Measurements from ENCODE around the gene BBX.

BBX gene

GRCh38 chr3:107599772-107600145 lies 77.0 kb downstream of the BBX start:
- H3K9me3 ChIP-seq: no peaks in the 10 kb centered on the region
- no peaks in the 10 kb centered on the region for H3K36me3 ChIP-seq
- no peak for DNase-seq
- H3K4me1 ChIP-seq: peaks cover 0 to 43% (median 12%) of the 10 kb centered on the region in 4 donors
- TF ChIP-seq CTCF (IDR thresholded peaks at IDR 0.05): no peak
- H3K4me3 ChIP-seq: peak overlapping the region; percentile 44 to 49
- peak overlapping the region; percentile 78 to 87 for H3K27ac ChIP-seq
- intact Hi-C loops (cut with DNase I; ENCODE audit: low total_unique reads): no loop called here
- H3K27me3 ChIP-seq: no peaks in the 10 kb centered on the region

GRCh38 chr3:107600780-107601179 lies 78.0 kb downstream of the BBX start:
- peaks cover 0 to 50% (median 19%) of the 10 kb centered on the region in 4 donors for H3K4me1 ChIP-seq
- no peaks in the 10 kb centered on the region for H3K36me3 ChIP-seq
- no peak overlapping the region for H3K27ac ChIP-seq
- DNase-seq: no peak
- H3K4me3 ChIP-seq: no peak overlapping the region
- intact Hi-C loops (cut with DNase I; ENCODE audit: low total_unique reads): no loop called here
- H3K27me3 ChIP-seq: no peaks in the 10 kb centered on the region
- no peaks in the 10 kb centered on the region for H3K9me3 ChIP-seq
- no peak for TF ChIP-seq CTCF (IDR thresholded peaks at IDR 0.05)

- H3K4me1 ChIP-seq: peaks cover 0 to 43% (median 19%) of the 10 kb centered on the region in 4 donors
- peak overlapping the region in 1 of 2 donors; percentile 10 for H3K27ac ChIP-seq
- intact Hi-C loops (cut with DNase I; ENCODE audit: low total_unique reads): no loop called here
- H3K36me3 ChIP-seq: no peaks in the 10 kb centered on the region
- H3K4me3 ChIP-seq: no peak overlapping the region
- no peak for TF ChIP-seq CTCF (IDR thresholded peaks at IDR 0.05)
- H3K27me3 ChIP-seq: no peaks in the 10 kb centered on the region
- H3K9me3 ChIP-seq: no peaks in the 10 kb centered on the region
- DNase-seq: no peak
Measured at GRCh38 chr3:107604057-107604822, 81.5 kb downstream of the BBX start.

- peaks cover 0 to 4% (median 0%) of the 10 kb centered on the region in 3 donors for H3K9me3 ChIP-seq
- H3K27ac ChIP-seq: no peak overlapping the region
- H3K4me1 ChIP-seq: peaks cover 0 to 4% (median 0%) of the 10 kb centered on the region in 4 donors
- TF ChIP-seq CTCF (IDR thresholded peaks at IDR 0.05): no peak
- intact Hi-C loops (cut with DNase I; ENCODE audit: low total_unique reads): no loop called here
- DNase-seq: no peak
- H3K27me3 ChIP-seq: no peaks in the 10 kb centered on the region
- no peaks in the 10 kb centered on the region for H3K36me3 ChIP-seq
- no peak overlapping the region for H3K4me3 ChIP-seq
Measured at GRCh38 chr3:107611775-107612469, 89.2 kb downstream of the BBX start.

- no peak for TF ChIP-seq CTCF (IDR thresholded peaks at IDR 0.05)
- no peaks in the 10 kb centered on the region for H3K27me3 ChIP-seq
- no peak overlapping the region for H3K27ac ChIP-seq
- peaks cover 0 to 4% (median 0%) of the 10 kb centered on the region in 3 donors for H3K9me3 ChIP-seq
- peaks cover 0 to 4% (median 0%) of the 10 kb centered on the region in 4 donors for H3K4me1 ChIP-seq
- H3K4me3 ChIP-seq: no peak overlapping the region
- H3K36me3 ChIP-seq: no peaks in the 10 kb centered on the region
- no peak for DNase-seq
- intact Hi-C loops (cut with DNase I; ENCODE audit: low total_unique reads): no loop called here
Measured at GRCh38 chr3:107612664-107613084, 89.9 kb downstream of the BBX start.

All from tibial artery (tissue), 4 donors.